NCI-H226 (cell line): ENCODE measurements around the gene MT1F.

Source experiments
- DNase-seq: peaks from one replicate; pipeline ENCODE4 v3.0.0-alpha.2; 2015

MT1F gene

DNA sequence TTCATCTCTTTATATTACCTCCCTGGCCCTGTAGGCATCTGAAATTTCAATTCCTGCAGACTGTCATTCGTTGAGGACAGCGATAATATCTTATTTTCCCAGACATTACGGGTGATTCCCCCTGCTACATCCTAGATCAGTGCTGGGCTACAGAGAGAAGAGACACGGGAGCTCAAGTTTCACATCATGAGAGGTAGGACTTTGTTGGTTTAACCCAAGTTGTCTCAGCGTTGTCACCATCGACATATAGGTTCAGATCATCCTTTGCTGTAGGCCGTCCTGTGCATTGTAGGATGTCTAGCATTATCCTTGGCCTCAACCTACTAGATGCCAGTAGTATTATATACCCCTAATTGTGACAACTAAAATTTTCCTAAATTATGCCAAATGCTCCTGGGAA lies 43.8 kb downstream of the MT1F start:
- DNase-seq = no peak

DNA sequence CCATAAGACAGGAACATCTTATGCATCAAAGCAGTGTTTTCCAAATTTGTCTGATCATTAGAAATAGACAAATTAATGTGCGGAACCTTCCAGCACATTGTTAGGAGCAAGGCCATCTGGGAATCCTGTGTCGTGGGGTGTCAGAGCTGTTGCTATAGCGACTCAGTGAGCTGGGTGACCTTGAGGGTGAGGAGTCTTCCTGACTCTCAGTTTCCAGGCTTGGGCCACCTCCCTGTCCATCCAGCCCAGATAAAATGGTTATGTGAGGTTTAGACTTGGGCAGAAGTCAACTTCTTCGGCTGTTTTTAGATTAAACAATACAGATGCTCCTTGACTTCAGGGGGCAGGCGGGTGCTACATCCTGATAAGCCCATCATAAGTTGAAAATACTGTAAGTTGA lies 45.1 kb downstream of the MT1F start:
- DNase-seq = no peak
